ENCODE data around the gene HBS1L. TPM values are rescaled to one million over a fixed set of nuclear protein-coding genes. Genes with fewer than 3 reads are reported as not detected.

The HBS1L gene
- 84.2 and 132 TPM in 2 replicates for total RNA-seq (ENCODE audit: low replicate concordance)

GRCh38 chr6:135054569-135055498, at the start of gene HBS1L:
HBS1L (minus strand) TSS chr6:135054822; CDS start chr6:135054691, 131 bp downstream.

GRCh38 chr6:134949927-134950326, 104.7 kb downstream of the HBS1L start, which contains the start of gene ALDH8A1:
ALDH8A1 (minus strand) TSS chr6:134950101; CDS start chr6:134950053, 48 bp downstream.

Other genes with a start within 250 kb of the HBS1L start
- 0.15 and 0.35 TPM in 2 replicates for gene ALDH8A1, start 104.7 kb downstream of the HBS1L start, total RNA-seq (ENCODE audit: low replicate concordance)
- 3.8 TPM in 1 of 2 replicates, not detected in the other for gene MYB, start 126.5 kb upstream of the HBS1L start, total RNA-seq (ENCODE audit: low replicate concordance)